ENCODE results near the gene PPM1H.

GRCh38 chr12:62922539-62922938, 12.4 kb downstream of the PPM1H start:
- TF ChIP-seq TCF12 (IDR thresholded peaks at IDR 0.05; ENCODE audit: low read depth) (no peak), EP300 (IDR thresholded peaks at IDR 0.05; ENCODE audit: borderline replicate concordance) (no peak), TEAD4 (IDR thresholded peaks at IDR 0.05) (no peak), CREB1 (IDR thresholded peaks at IDR 0.05; ENCODE audit: low read depth) (no peak), ZBTB7A (IDR thresholded peaks at IDR 0.05; ENCODE audit: low read depth) (no peak), MAX (IDR thresholded peaks at IDR 0.05) (no peak), YY1 (IDR thresholded peaks at IDR 0.05; ENCODE audit: low read depth) (no peak), REST (IDR thresholded peaks at IDR 0.05; ENCODE audit: low read depth) (no peak), USF1 (IDR thresholded peaks at IDR 0.05) (no peak), TAF1 (IDR thresholded peaks at IDR 0.05; ENCODE audit: low read depth) (no peak), NFIC (IDR thresholded peaks at IDR 0.05) (no peak), RAD21 (IDR thresholded peaks at IDR 0.05; ENCODE audit: low read depth) (no peak), FOXM1 (IDR thresholded peaks at IDR 0.05; ENCODE audit: borderline replicate concordance, low read depth) (no peak)

Measured in Ishikawa (cell line).